Right lobe of liver (tissue), 6 donors: ENCODE results near the gene MED15. TPM values are rescaled to one million over a fixed set of nuclear protein-coding genes. Genes with fewer than 3 reads are reported as not detected.

Experiments
- ATAC-seq, 4 donors: fragments of 200-7000 bp; cut with Tn5 transposase; one replicate each; pipeline ENCODE4 v1.9.1; 2020; ENCODE audit warnings: mild to moderate bottlenecking in 4 of 4, moderate library complexity in 4 of 4
- DNase-seq, 3 donors: peaks; one replicate each; pipeline ENCODE4 v3.0.0-alpha.2; 2020
- H3K27ac ChIP-seq, 3 donors: fragments of 200-600 bp; one replicate each; pipeline ENCODE4 v1.8.0; 2022
- H3K27me3 ChIP-seq, 2 donors: fragments of 200-600 bp; one replicate each; pipeline ENCODE4 v1.8.0; 2022
- H3K36me3 ChIP-seq, 4 donors: fragments of 200-600 bp; sonication (generic) in 1 of 4; one replicate each; pipeline versions ENCODE4 v1.5.1 to v1.8.0; 2017 to 2022; ENCODE audit warnings: control low read depth in 1 of 4
- H3K4me1 ChIP-seq, 4 donors: fragments of 200-600 bp; sonication (generic) in 1 of 4; one replicate each; pipeline versions ENCODE4 v1.5.1 to v1.8.0; 2017 to 2022; ENCODE audit warnings: control low read depth in 1 of 4
- H3K4me3 ChIP-seq, 3 donors: fragments of 200-600 bp; one replicate each; pipeline ENCODE4 v1.8.0; 2022
- H3K9me3 ChIP-seq, 4 donors: fragments of 200-600 bp; sonication (generic) in 1 of 4; one replicate each; pipeline versions ENCODE4 v1.5.1 to v1.8.0; 2017 to 2022; ENCODE audit warnings: control low read depth in 1 of 4
- CTCF ChIP-seq, 4 donors: fragments of 200-600 bp in 3 of 4; fragments of 450-650 bp in 1 of 4; IDR thresholded peaks; one replicate each; pipeline versions ENCODE4 v1.5.1 to v1.8.0; 2016 to 2022; ENCODE audit warnings: antibody characterized with exemption in 4 of 4, mild to moderate bottlenecking in 2 of 4
- POLR2A ChIP-seq: fragments of 450-650 bp; IDR thresholded peaks from one replicate; pipeline ENCODE4 v1.6.1; 2017; ENCODE audit warnings: antibody characterized with exemption, mild to moderate bottlenecking
- WGBS: methylation state at CpG from one replicate; pipeline ENCODE4 v1.1.6; 2018; ENCODE audit warnings: low coverage, low lambda C conversion rate; ENCODE audit not compliant: insufficient coverage; ENCODE audit errors: missing lambda C conversion rate; 5-methylcytosine and 5-hydroxymethylcytosine counted together
- intact Hi-C, 2 donors: fragments of 100-400 bp; cut with DNase I; formaldehyde crosslinking; loops; one replicate each; pipeline versions ENCODE4 v1.11.2 to v1.14.1; 2022
- total RNA-seq, 6 experiments: library from RNA; depleted of rRNA in 2 of 6; stranded (reverse); fragments of >200 nt in 2 of 6; fragmentation: NEBNext Ultra II Directional in 3 of 6; extraction: Animal tissue kit (Norgen Biotek cat#: 25700) in 3 of 6; gene quantifications; one replicate each; pipeline versions ENCODE4 v1.1.0 to v1.2.4, GENCODE V29; 2016 to 2023
- donor health status: DM: no; HTN: yes; CAD: no.
- donor health status: DM: no; HTN: no; CAD: no.
- donor health status: DM: no; HTN: no; CAD: no.
- donor health status: DM: no; HTN: yes; CAD: no.
- donor health status: DM: no; HTN: yes; CAD: no.

MED15 gene
- total RNA-seq, 6 experiments from 2014 or later, result 15.7 to 34.7 (median 23.6) TPM

- no peak for TF ChIP-seq CTCF (IDR thresholded peaks at IDR 0.05)
- no peak for TF ChIP-seq POLR2A
- no peak for ATAC-seq
- WGBS, result no CpG with 5 or more reads among the region's 2 CpGs
- no peak for DNase-seq
- Histone ChIP-seq H3K27me3 (no peaks in the 10 kb centered on the region), H3K4me1 (no peaks in the 10 kb centered on the region), H3K9me3 (no peaks in the 10 kb centered on the region), H3K4me3 (no peak overlapping the region), H3K36me3 (no peaks in the 10 kb centered on the region), H3K27ac (no peak overlapping the region)
- intact Hi-C loops, result no loop called here
These were observed 19.7 kb upstream of the MED15 start for GRCh38 chr22:20487715-20488114.

- Histone ChIP-seq H3K4me1 (no peaks in the 10 kb centered on the region), H3K4me3 (no peak overlapping the region), H3K9me3 (no peaks in the 10 kb centered on the region), H3K27me3 (no peaks in the 10 kb centered on the region), H3K36me3 (no peaks in the 10 kb centered on the region), H3K27ac (no peak overlapping the region)
- intact Hi-C loops, result no loop called here
- DNase-seq (no peak), ATAC-seq (peak in 1 of 4 donors; percentile 18)
- 97% methylated on average over 5 of the region's 11 CpGs for WGBS
- no peak for TF ChIP-seq POLR2A
- TF ChIP-seq CTCF (IDR thresholded peaks at IDR 0.05), result no peak
These were observed 18.5 kb upstream of the MED15 start for GRCh38 chr22:20488946-20489345.

- Histone ChIP-seq H3K27ac (no peak overlapping the region), H3K27me3 (no peaks in the 10 kb centered on the region), H3K4me3 (no peak overlapping the region), H3K4me1 (peaks cover 0 to 10% (median 0%) of the 10 kb centered on the region in 4 donors), H3K9me3 (no peaks in the 10 kb centered on the region), H3K36me3 (no peaks in the 10 kb centered on the region)
- TF ChIP-seq CTCF (IDR thresholded peaks at IDR 0.05) (no peak), POLR2A (no peak)
- no peak for ATAC-seq
- intact Hi-C loops, result no loop called here
- no peak for DNase-seq
- 81% methylated on average over 5 of the region's 6 CpGs for WGBS
These were observed 17.0 kb upstream of the MED15 start for GRCh38 chr22:20490183-20490940.

- no peak for ATAC-seq
- Histone ChIP-seq H3K27me3 (no peaks in the 10 kb centered on the region), H3K27ac (no peak overlapping the region), H3K4me3 (no peak overlapping the region), H3K36me3 (no peaks in the 10 kb centered on the region), H3K9me3 (no peaks in the 10 kb centered on the region), H3K4me1 (peaks cover 0 to 10% (median 0%) of the 10 kb centered on the region in 4 donors)
- 100% methylated on average over 1 of the region's 1 CpG for WGBS
- TF ChIP-seq CTCF (IDR thresholded peaks at IDR 0.05), result no peak
- DNase-seq, result no peak
- intact Hi-C loops, result no loop called here
These were observed 16.5 kb upstream of the MED15 start for GRCh38 chr22:20490941-20491307.
